Lower lobe of right lung (tissue), 2 donors: ENCODE measurements around the gene EPB41. TPM values are rescaled to one million over a fixed set of nuclear protein-coding genes. Genes with fewer than 3 reads are reported as not detected.

ENCODE experiments used
- ATAC-seq, 2 donors: fragments of 200-7000 bp; cut with Tn5 transposase; one replicate each; pipeline ENCODE4 v1.9.1; 2020 to 2022; ENCODE audit warnings: mild to moderate bottlenecking in 2 of 2, moderate library complexity in 2 of 2
- DNase-seq: peaks from one replicate; pipeline ENCODE4 v3.0.0-alpha.2; 2020
- H3K27ac ChIP-seq: fragments of 200-600 bp; one replicate; pipeline ENCODE4 v1.8.0; 2022
- H3K27me3 ChIP-seq: fragments of 200-600 bp; one replicate; pipeline ENCODE4 v1.8.0; 2022; ENCODE audit warnings: low read depth
- H3K36me3 ChIP-seq: fragments of 200-600 bp; one replicate; pipeline ENCODE4 v1.8.0; 2022; ENCODE audit warnings: mild to moderate bottlenecking
- H3K4me1 ChIP-seq: fragments of 200-600 bp; one replicate; pipeline ENCODE4 v1.8.0; 2022
- H3K4me3 ChIP-seq: fragments of 200-600 bp; one replicate; pipeline ENCODE4 v1.8.0; 2022; ENCODE audit warnings: mild to moderate bottlenecking
- H3K9me3 ChIP-seq: fragments of 200-600 bp; one replicate; pipeline ENCODE4 v1.8.0; 2022
- intact Hi-C: fragments of 100-400 bp; cut with DNase I; formaldehyde crosslinking; loops from one replicate; pipeline ENCODE4 v1.11.0; 2022
- total RNA-seq: library from RNA; stranded (reverse); fragmentation: NEBNext Ultra II Directional; extraction: Animal tissue kit (Norgen Biotek cat#: 25700); gene quantifications from one replicate; pipeline ENCODE4 v1.2.1, GENCODE V29; 2021
- TF ChIP-seq, protein P1 (sequence below): fragments of 200-600 bp; IDR thresholded peaks from one replicate; pipeline ENCODE4 v1.8.0; 2022; ENCODE audit warnings: antibody characterized with exemption, mild to moderate bottlenecking
- donor health status: DM: no; HTN: yes; CAD: no; lungs with severe emphysema.

The EPB41 gene
- total RNA-seq, 1 donor from 2014 or later = 58.6 TPM

DNA sequence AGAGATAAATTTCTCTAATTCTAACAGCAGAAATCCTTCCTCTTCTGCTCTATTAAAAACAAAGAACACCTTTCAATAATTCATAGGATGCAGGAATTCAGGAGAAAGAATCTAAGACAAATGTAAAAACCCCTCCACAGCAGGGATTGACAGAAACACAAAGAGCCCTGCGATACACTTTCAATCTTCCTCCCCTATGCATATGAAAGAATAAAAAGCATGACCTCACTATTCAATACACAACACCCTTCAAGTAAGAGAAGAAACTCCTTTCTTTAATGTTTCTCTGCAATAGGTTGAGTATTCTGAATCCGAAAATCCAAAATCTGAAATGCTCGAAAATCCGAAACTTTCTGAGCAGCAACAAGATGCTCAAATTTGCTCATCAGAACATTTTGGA, 250.2 kb downstream of the EPB41 start:
- no peaks in the 10 kb centered on the region for H3K9me3 ChIP-seq
- peaks cover 50% of the 10 kb centered on the region for H3K4me1 ChIP-seq
- DNase-seq (no peak), ATAC-seq (no peak)
- H3K27me3 ChIP-seq = no peaks in the 10 kb centered on the region
- TF ChIP-seq, protein P1, sequence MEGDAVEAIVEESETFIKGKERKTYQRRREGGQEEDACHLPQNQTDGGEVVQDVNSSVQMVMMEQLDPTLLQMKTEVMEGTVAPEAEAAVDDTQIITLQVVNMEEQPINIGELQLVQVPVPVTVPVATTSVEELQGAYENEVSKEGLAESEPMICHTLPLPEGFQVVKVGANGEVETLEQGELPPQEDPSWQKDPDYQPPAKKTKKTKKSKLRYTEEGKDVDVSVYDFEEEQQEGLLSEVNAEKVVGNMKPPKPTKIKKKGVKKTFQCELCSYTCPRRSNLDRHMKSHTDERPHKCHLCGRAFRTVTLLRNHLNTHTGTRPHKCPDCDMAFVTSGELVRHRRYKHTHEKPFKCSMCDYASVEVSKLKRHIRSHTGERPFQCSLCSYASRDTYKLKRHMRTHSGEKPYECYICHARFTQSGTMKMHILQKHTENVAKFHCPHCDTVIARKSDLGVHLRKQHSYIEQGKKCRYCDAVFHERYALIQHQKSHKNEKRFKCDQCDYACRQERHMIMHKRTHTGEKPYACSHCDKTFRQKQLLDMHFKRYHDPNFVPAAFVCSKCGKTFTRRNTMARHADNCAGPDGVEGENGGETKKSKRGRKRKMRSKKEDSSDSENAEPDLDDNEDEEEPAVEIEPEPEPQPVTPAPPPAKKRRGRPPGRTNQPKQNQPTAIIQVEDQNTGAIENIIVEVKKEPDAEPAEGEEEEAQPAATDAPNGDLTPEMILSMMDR = no peak
- peaks cover 61% of the 10 kb centered on the region for H3K36me3 ChIP-seq
- H3K27ac ChIP-seq = no peak overlapping the region
- no peak overlapping the region for H3K4me3 ChIP-seq
- intact Hi-C loops = no loop called here

DNA sequence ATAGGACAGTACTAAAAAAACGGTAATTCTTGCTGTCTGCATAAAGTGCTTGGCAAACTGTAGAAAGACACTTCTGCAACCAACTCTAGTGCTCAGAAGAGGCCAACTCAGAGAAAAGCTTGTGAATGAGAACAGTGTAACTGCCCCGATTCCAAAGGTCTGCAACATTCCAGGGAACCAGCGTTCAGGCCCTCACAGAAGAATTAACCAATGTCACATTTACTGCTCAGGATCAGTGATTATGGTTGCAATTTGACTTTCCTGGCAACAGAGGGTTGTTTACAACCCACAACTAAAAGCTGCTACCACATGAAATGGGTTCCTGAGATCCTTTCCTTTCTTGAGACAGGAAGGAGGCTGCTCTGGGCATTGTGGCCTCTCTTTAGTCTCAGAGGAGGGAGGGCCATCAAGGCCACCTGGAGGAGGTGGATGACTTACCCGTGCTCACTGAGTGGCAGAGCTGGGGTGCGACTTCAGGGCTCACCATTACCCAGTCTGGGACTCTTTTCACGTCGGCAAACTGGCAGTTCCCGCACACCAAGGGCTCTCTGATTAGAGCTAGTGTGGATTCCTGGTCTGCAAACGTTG, 252.0 kb downstream of the EPB41 start:
- peak in 1 of 2 donors; percentile 30 for ATAC-seq
- H3K4me3 ChIP-seq = no peak overlapping the region
- peaks cover 53% of the 10 kb centered on the region for H3K36me3 ChIP-seq
- H3K27me3 ChIP-seq = no peaks in the 10 kb centered on the region
- DNase-seq = peak; percentile 26
- H3K4me1 ChIP-seq = peaks cover 62% of the 10 kb centered on the region
- intact Hi-C loops = no loop called here
- no peak overlapping the region for H3K27ac ChIP-seq
- no peaks in the 10 kb centered on the region for H3K9me3 ChIP-seq
- TF ChIP-seq, protein P1 = no peak

DNA sequence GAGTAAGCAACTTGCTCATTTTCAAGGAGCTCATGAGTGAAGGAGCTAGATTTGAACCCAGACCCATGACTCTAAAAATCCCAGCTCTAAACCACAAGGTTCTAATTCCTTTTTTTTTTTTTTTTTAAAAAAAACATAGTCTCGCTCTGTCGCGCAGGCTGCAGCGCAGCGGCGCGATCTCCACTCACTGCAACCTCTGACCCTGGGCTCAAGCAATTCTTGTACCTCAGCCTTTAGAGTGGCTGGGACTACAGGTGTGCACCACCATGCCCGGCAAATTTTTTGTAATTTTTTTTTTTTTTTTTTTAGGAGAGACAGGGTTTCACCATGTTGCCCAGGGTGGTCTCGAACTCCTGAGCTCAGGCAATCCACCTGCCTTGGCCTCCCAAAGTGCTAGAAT, 253.5 kb downstream of the EPB41 start:
- H3K9me3 ChIP-seq = no peaks in the 10 kb centered on the region
- ATAC-seq = no peak
- no peak overlapping the region for H3K27ac ChIP-seq
- H3K4me1 ChIP-seq = peaks cover 62% of the 10 kb centered on the region
- H3K27me3 ChIP-seq = no peaks in the 10 kb centered on the region
- intact Hi-C loops = no loop called here
- no peak for DNase-seq
- peaks cover 51% of the 10 kb centered on the region for H3K36me3 ChIP-seq
- H3K4me3 ChIP-seq = no peak overlapping the region
- TF ChIP-seq, protein P1 = no peak

Other genes starting within 250 kb of the EPB41 start
- gene GMEB1, start 245.8 kb upstream of the EPB41 start, total RNA-seq = 14.2 TPM
- 70.9 TPM for gene YTHDF2, start 177.6 kb upstream of the EPB41 start, total RNA-seq
- gene OPRD1, start 102.4 kb upstream of the EPB41 start, total RNA-seq = not detected
- gene TMEM200B, start 209.3 kb downstream of the EPB41 start, total RNA-seq = 4.3 TPM